Stimulated activated CD8-positive, alpha-beta memory T cell treated with anti-CD3 and anti-CD28 coated beads, Interleukin-15, amount 100 ng/mL, for 4 hours (primary cell): ENCODE results near the gene ITGAE.
"Not testable (repeated sequence)": the region's sequence is repeated elsewhere in the genome, so short reads cannot be mapped to it uniquely, and the experiment has no call there.

ENCODE experiments used
- DNase-seq, 2 donors: peaks; one replicate each; pipeline ENCODE4 v3.0.0-alpha.2; 2020; ENCODE audit warnings: low read depth in 2 of 2

Gene ITGAE

DNA sequence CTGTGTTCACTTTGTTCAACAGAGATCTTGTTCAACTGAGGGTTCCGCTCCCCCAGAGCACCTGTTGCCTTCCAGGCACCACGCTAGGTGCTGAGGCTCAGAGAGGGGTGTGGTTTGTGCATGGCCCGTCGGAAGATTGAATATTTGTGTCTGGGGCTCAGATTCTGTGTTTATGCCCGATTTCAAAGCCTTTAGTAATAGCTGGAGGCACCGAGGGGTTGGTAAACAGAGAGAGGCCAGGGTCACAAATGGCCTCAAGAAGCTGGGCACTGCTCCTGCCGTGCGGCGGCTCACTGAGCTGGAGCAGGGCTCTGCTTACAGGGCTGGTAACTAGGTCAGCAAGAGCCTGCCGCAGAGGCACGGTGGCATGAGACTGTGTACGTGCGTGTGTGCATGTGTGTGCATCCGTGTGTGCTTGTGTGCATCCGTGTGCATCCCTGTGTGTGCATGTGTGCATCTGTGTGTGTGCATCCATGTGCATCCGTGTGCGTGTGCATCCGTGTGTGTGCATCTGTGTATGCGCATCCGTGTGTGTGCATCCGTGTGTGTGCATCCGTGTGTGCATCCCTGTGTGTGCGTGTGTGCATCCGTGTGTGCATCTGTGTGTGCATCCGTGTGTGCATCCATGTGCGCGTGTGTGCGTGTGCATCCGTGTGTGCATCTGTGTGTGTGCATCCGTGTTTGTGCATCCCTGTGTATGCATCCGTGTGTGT lies 5.4 kb downstream of the ITGAE start:
- DNase-seq, result no peak

DNA sequence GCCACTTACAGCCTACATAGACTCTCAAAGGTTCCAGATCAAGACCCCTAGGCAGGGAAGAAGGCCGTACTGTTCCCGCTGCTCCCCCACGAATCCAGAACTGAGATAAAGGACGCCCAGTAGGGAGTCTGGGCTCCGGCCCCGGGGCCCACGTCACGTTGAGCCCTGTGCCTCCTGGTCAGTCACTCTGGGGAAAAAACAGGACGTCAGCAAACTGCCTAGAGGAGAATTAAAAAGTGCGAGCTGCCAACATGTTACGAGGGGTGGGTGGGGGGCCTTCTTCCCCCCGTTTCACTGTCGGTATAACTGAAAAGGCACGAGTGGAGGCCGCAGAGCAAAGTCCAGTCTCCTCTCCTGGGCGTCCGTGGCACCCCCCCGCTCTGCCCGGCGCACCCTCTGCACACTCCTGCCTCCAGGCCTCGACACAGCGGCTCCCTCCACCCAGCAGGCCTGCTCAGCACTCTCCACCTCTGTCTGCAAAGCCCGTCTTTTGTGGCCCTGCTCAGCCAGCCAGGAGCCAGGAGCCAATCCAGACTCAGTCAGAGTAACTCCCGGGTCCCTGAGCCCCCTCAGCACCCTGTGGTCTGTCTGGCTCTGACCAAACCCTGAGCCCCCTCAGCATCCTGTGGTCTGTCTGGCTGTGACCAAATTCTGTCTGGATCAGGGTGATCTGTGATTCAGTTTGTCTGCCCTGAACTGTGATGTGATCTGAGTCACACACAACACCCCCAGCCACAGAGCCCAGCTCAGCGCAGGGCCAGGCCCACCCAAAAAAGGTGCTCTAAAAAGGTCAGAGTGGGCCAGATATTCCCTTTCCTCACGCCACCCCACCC lies 6.2 kb downstream of the ITGAE start:
- DNase-seq, result peak; percentile 46 to 66

DNA sequence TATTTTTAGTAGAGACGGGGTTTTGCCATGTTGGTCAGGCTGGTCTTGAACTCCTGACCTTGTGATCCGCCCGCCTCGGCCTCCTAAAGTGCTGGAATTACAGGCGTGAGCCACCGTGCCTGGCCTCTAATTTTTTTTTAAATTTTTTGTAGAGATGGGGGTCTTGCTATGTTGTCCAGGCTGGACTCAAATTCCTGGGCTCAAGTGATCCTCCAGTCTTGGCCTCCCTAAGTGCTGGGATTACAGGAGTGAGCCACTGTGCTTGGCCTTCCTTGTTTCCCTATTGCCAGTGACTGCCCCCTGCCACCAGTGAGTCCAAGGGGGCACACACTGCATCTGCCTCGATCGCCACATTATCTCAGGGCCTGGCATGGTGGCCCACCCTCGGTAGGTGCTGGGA lies 6.8 kb downstream of the ITGAE start:
- not testable (repeated sequence) for DNase-seq

DNA sequence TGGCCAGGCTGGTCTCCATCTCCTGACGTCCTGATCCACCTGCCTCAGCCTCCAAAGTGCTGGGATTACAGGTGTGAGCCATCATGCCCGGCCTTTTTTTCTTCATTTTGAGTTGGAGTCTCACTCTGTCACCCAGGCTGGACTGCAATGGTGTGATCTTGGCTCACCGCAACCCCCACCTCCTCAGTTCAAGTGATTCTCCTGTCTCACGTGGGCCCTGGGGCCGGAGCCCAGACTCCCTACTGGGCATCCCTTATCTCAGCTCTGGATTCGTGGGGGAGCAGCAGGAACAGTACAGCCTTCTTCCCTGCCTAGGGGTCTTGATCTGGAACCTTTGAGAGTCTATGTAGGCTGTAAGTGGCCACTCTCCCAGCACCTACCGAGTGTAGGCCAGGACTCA lies 7.7 kb downstream of the ITGAE start:
- DNase-seq, result not testable (repeated sequence)

DNA sequence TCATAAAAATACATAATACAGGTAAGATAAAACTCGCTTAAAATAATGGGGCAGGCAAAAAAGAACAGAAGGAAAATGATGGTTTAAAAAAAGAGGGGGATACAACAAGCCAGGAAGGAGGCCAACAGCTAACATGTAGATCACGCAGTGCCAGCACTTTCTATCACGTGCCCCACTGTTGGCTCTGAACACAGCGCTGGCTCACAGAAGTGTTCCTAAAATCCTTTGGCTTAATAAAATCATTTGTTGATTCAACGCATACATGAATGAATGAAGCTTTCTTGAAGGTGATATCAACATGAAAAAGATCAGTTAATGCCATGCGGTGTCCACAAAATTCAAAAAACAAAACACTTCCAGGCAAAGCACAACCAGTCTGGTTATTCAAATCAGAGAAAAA lies 8.5 kb downstream of the ITGAE start:
- no peak for DNase-seq

DNA sequence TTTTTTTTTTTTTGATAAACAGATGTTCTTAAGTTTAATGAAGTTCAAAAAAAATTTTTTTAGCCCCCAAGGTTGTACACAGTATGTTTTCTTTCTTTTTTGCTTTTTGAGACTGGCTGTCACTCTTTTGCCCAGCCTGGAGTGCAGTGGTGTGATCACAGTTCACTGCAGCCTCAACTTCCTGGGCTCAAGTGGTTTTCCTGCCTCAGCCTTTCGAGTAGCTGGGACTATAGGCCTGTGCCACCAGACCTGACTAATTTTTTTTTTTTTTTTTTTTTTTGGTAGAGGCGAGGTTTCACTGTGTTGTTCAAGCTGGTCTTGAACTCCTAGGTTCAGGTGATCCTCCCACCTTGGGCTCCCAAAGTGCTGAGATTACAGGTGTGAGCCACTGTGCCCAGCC lies 12.8 kb downstream of the ITGAE start:
- no peak for DNase-seq

DNA sequence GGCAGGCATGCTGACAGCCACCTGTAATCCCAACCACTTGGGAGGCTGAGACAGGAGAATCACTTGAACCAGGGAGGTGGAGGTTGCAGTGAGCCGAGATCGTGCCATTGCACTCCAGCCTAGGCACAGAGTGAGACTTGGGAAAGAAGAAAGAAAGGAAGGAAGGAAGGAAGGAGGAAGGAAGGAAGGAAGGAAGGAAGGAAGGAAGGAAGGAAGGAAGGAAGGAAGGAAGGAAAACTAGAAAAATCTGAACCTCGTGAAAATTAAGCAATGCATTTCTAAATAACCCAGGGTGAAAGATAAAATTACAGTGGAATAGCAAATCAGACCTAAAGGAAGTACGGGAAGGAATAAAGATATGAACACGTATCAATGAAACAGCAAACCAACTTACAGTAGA lies 15.7 kb downstream of the ITGAE start:
- not testable (repeated sequence) for DNase-seq

DNA sequence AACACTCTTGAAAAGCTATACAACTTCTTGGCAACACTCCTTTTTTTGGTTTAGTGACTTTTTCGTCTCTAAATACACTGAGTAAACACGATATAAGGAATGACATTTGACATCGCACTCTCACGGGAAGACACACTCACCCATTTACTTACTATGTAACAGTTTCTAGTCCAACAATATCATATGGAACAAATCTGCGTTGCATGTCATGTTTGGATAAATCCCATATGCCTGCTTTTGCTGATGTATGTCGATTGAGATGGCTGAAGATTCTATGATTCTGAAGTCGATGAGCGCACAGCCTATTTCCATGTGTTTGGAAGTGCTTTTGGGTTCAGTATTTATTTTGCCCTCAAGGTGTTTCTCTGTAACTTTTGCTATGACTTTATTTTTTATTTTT lies 18.2 kb downstream of the ITGAE start:
- no peak for DNase-seq

DNA sequence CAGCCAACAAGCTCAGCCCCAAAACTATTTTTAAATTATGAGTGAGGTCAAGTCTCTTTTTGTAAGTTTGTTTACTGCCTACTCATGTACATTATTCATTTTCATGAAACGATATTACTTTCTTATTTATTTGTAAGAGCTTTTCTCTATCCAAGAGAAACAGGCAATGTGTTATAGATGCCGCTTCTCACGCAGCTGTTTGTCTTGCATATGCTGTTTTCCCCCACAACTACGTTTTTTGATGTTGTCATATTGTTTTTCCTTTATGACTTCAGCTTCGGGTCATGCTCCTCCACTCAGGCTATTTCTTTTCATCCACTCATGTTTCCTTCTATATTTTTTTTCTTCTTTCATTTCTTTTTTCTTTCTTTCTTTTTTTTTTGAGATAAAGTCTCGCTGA lies 20.0 kb downstream of the ITGAE start:
- no peak for DNase-seq

DNA sequence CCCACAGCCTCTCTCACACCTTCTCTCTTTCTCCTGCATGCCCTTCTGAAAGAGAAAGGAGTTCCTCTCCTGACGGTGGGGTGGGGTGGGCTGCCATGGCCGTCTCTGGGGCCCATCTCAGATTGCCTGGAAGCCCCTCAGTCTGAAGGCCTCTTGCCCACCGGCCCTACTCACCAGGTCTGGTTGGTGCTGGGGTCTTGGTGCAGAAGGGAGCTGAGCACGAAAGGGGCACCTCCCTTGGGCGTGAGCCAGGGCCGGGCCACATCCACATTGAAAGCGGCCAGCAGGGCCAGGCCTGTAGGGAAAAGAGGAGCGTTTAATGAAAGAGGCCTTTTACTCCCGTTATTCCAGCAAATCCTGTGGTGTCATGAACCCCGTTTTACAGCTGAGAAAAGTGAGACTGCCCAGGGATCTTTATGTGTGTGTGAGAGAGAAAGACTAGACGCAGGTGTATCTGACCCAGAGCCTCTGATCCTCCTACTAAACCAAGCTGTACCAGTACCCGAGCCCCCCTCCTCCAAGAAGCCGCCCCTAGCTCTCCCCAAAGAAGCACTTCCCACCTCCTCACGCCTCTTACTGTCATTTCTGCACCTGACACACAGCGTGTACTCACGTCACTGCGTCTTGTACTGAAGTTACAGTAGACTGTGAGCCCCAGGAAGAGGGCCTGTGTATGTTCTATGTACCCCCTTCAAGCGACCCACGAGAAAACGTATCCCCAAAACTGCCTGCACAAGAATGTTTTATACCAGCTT lies 23.4 kb downstream of the ITGAE start:
- no peak for DNase-seq

DNA sequence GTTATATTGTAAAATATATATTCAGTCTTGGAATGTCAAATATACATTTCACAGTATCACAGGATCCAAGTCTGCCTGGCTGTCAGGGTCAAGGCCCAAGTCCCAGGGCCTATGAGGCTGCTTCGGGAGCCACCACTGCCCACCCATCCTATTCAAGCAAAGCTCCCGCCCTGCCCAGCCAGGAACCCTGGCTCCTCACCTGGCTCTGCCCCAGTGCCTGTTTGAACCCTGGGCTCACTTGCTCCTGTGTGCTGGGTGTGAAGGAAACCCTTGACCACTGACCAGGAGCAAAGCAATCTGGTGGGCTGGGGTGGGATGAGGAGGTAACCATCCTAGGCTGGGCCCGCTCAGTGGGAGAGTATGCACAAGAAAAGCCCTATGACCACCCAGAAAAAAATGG lies 27.0 kb downstream of the ITGAE start:
- DNase-seq, result no peak

DNA sequence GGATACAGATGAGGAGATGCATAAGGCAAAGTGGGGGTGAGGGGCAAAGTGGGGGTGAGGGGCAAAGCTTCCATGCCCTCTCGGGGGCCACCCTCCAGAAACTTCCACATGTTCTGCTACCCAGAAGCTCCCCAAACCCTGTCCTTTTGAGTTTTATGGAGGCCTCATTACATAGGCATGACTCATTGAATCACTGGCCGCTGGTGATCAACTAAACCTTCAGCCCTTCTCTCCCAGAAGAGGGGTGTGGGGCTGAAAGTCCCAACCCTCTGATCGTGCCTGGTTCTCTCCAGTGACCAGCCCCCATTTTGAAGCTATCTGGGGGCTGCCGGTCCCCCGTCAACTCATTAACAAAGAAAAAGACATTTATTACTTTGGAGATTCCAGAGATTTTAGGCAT lies 27.5 kb downstream of the ITGAE start:
- no peak for DNase-seq

DNA sequence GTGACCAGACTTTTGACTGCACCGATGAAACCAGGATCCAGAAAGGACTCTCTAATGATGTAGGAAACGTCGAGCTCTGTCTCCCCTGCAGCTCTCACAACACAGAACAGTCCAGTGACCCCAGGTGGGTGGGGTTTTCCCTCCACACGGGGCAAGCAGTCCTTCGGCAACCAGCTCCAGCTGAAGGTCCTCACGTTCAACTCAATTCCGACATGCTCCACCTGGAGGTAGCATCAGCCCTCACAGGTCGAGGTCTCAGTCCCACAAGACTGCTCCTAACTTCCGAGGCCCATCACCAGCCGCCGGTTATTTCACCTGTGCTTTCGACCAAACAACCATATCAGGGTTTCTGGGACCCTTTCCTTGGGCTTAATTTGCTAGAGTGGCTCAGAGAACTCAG lies 28.2 kb downstream of the ITGAE start:
- no peak for DNase-seq

DNA sequence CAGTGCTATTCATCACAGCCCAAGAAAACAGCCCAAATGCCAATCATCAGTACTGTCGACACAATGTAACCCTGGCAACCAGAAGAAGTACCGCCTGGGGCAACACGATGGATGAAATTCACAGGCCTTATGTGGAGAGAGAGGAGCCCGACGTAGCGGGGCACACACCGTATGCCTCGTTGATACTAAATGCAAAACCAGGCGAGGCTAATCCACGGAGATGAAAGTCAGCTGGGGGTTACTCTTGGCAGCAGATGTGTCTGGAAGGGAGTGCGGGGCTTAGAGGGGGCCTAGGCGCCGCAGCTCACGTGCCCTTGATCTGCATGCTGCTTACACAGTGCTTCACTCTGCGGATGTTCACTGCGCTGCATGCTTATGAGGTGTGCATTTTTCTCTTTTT lies 29.8 kb downstream of the ITGAE start:
- no peak for DNase-seq

DNA sequence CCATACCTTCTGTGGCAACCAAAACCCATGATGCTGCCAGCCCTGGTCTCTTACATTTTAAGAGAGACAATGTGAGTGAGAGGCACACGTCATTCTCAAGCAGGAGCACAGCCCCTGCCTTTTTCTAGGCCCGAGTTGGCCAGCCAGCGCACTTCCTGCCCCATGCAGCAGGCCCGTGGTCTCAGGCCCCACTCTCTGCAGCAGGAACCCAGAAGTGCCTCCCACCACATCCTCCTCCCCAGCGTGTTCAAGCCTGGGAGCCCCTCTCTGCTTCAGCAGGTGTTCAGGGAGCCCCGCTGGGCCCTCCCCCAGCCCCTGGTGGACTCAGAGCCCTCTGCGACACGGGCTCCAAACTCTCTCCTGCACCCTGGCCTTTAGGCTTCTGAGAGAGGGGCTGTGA lies 30.5 kb downstream of the ITGAE start:
- peak; percentile 21 to 36 for DNase-seq

DNA sequence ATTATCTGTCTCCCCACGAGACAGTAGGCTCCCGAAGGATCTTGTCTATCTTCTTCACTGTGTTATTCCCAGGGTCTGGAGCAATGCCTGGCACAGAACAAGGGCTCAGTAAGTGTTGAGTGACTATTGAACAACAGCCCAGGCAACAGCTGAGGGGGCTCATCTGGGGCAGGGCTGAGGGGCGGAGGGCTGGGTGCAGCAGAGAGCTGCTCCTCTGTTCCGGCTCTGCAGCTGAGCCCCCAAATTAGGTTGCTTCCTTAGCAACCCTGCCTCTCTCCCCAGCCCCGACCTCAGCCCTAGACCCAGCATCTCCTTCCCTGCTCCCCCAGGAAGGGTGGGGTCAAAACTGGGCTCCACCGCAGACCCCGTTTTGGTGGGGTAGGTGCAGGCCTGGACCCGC lies 32.2 kb downstream of the ITGAE start:
- no peak for DNase-seq

DNA sequence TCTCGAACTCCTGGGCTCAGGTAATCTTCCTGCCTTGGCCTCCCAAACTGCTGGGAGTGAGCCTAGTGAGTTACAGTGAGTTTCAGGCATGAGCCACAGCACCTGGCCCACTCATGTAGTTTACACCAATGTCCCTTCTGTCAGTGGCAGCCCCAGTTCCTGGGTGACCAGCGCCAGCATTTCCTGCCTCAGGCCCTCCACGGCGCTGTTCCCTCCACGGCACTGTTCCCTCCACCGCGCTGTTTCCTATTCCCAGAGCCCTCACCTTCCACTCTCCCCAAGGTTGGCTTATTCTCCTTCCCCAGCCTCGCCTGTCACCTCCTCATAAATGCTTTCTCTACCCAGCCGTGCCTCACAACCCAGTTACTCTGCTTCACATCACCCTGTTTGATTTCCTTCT lies 32.6 kb downstream of the ITGAE start:
- no peak for DNase-seq

DNA sequence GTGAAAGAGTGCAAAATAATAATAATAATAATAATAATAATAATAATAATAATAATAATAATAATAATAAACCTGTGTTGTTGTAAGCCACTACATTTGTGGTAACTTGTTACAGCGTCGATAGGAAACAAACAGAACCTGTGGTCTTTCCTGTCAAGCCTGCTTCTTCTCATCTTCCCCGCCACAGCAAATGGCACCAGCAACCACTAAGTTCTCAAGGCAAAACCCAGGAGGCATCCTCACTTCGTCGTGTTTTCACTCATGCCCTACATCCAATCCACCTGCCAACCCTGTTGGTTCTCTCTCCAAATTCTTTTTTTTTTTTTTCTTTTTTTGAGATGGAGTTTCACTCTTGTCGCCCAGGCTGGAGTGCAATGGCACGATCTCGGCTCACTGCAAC lies 34.2 kb downstream of the ITGAE start:
- DNase-seq, result no peak

DNA sequence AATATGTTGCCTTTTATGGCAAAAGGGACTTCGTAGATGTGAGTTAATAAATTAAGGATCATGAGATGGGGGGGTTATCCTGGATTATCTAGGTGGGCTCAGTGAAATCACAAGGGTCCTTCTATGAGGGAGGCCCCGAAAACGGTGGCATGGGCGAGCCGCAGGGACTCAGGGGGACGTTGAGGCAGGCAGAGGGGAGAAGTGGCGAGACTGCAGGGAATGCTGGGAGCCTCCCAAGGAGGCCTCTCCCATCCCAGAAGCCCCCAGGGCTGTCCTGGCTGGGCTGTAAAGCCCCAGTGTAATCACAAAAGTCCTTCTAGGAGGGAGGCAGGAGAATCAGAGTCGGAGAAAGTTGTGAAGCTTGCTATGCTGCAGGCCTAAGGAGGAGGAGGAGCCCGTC lies 35.0 kb downstream of the ITGAE start:
- DNase-seq, result no peak

DNA sequence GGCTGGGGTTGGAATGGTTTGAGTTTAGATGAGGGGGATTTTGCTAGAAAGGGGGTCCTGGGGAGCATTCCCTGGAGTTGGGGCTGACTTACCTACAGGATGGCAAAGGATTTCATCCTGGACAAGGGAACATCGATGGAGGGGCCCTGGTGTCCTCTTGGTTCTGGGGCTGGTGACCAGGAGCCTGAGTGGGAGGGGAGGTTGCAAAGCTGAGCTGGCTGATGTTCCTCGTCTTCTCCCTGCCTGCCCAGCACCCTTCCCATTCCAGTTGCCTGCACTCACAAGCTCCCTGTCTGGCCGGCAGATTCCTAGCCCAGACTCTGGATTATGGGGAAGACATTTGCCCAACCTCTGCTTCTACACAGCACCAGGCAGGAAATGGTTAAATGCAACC lies 37.2 kb downstream of the ITGAE start:
- no peak for DNase-seq

DNA sequence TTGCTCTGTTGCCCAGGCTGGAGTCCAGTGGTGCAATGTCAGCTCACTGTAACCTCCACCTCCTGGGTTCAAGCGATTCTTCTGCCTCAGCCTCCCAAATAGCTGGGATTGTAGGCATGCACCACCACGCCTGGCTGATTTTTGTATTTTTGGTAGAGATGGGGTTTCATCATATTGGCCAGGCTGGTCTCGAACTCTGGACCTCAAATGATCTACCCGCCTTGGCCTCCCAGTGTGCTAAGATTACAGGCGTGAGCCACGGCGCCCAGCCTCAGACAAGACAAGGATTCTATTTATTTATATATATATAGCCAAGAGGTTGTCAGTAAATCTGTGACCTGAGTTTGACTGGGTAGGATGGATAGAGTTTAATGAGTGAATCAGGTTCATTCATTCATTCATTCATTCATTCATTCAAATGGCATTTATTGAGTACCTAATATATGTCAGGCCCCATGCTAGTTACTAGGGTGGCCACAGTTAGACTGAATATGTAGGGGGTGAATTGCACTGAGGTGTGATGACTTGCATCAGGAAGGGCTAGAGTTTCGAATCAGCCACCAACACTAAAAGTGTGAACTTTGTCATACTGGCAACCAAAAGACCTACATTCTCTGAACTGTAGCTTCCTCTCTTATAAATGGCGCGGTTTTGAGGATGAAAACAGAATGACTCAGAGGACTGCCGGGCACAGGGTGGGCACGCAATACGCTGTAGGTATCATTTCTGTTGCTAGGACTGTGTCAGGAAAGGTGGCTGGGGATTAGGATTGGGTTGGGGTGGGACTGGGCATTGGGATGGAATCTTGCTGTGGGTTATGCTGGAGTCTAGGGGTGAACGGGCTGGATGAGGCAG lies 37.8 kb downstream of the ITGAE start:
- DNase-seq, result no peak

DNA sequence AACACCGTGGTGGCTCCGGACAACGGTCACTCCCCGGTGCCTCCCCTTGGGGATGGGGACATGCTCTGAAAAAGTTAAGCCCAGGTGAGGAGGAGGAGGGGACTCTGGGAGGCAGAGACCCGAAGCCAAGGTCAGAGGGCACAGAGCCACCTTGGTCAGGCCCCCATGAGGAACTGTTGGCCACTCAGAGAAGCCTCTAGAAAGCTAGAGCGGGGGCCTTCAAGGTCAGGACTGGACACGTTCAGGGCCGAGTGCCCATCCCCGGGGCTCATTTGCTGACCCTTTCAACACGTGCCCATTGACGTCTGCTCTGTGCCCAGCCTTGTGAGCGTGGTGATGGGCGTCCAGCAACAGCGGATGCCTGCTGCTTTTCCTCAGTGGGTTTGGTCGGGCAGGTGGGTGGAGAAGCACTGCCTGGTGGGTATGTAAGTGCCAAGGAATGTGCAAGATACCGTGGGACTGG lies 39.0 kb downstream of the ITGAE start:
- no peak for DNase-seq
